PC-9 (cell line): ENCODE data around the gene TTLL7. TPM values are rescaled to one million over a fixed set of nuclear protein-coding genes. Genes with fewer than 3 reads are reported as not detected.

Experiments used
- BruUV-seq: library from RNA; stranded (reverse); fragments of 400-500 nt; replicated peaks from 2 replicates; lab custom pipeline; 2021; lab: Mats Ljungman, UMichigan
- CTCF ChIA-PET: fragments of 300-600 bp; sonication (Branson Sonifier 250); formaldehyde crosslinking; loops from one replicate; lab custom pipeline; 2022; ENCODE audit warnings: antibody characterized with exemption; lab: Charles Lee
- POLR2A ChIA-PET: fragments of 300-600 bp; sonication (Branson Sonifier 250); formaldehyde crosslinking; loops from one replicate; lab custom pipeline; 2022; ENCODE audit warnings: antibody characterized with exemption; ENCODE audit not compliant: unreplicated experiment; lab: Charles Lee
- DNase-seq, 2 experiments: peaks; one replicate each; pipeline versions ENCODE4 v3.0.0 to v3.0.0-alpha.2; 2015 to 2022; ENCODE audit warnings: mixed read lengths in 1 of 2
- H2AFZ ChIP-seq: fragments of 200-600 bp; sonication (generic); 2 replicates; pipeline ENCODE4 v1.8.1; 2017; ENCODE audit warnings: antibody characterized with exemption
- H3F3A ChIP-seq: fragments of 200-600 bp; sonication (generic); 2 replicates; pipeline ENCODE4 v1.8.1; 2017; ENCODE audit warnings: antibody characterized with exemption, mild to moderate bottlenecking, low read depth; ENCODE audit not compliant: insufficient read depth
- H3K27ac ChIP-seq: fragments of 200-600 bp; sonication (generic); 2 replicates; pipeline ENCODE4 v1.6.1; 2016; ENCODE audit warnings: mixed run types
- H3K27me3 ChIP-seq: fragments of 200-600 bp; sonication (generic); 2 replicates; pipeline ENCODE4 v1.6.1; 2016; ENCODE audit warnings: low read depth, mixed run types; ENCODE audit not compliant: insufficient read depth
- H3K36me3 ChIP-seq: fragments of 200-600 bp; sonication (generic); 2 replicates; pipeline ENCODE4 v1.6.1; 2016; ENCODE audit warnings: low read depth, mixed run types
- H3K4me1 ChIP-seq: fragments of 200-600 bp; sonication (generic); replicated peaks from 2 replicates; pipeline ENCODE4 v1.6.1; 2016; ENCODE audit warnings: mixed run types; ENCODE audit not compliant: insufficient read depth
- H3K4me2 ChIP-seq: fragments of 200-600 bp; sonication (generic); 2 replicates; pipeline ENCODE4 v1.6.1; 2017; ENCODE audit warnings: mixed run types
- H3K4me3 ChIP-seq: fragments of 200-600 bp; sonication (generic); 2 replicates; pipeline ENCODE4 v1.6.1; 2016; ENCODE audit warnings: mixed run types
- H3K79me2 ChIP-seq: fragments of 200-600 bp; sonication (generic); 2 replicates; pipeline ENCODE4 v1.6.1; 2017; ENCODE audit warnings: low read depth, mixed run types
- H3K9me2 ChIP-seq: fragments of 200-600 bp; sonication (generic); 2 replicates; pipeline ENCODE4 v1.8.1; 2017; ENCODE audit warnings: mild to moderate bottlenecking; ENCODE audit not compliant: insufficient read depth
- H3K9me3 ChIP-seq: fragments of 200-600 bp; sonication (generic); 2 replicates; pipeline ENCODE4 v1.8.1; 2016; ENCODE audit warnings: low read depth; ENCODE audit not compliant: insufficient read depth
- H4K20me1 ChIP-seq: fragments of 200-600 bp; sonication (generic); 2 replicates; pipeline ENCODE4 v1.8.1; 2017; ENCODE audit not compliant: insufficient read depth
- EZH2 ChIP-seq: fragments of 200-600 bp; sonication (generic); IDR thresholded peaks from 2 replicates; pipeline ENCODE4 v1.8.0; 2017; ENCODE audit warnings: antibody characterized with exemption, low read depth
- intact Hi-C: fragments of 100-400 bp; cut with micrococcal nuclease; formaldehyde crosslinking; loops from one replicate; pipeline ENCODE4 v1.10.0; 2022; ENCODE audit not compliant: unreplicated experiment
- total RNA-seq: library from RNA; stranded (reverse); gene quantifications from 2 replicates; pipeline ENCODE4 v1.2.3, GENCODE V29; 2021
- TF ChIP-seq, protein P1 (sequence below): fragments of 200-600 bp; sonication (generic); conservative IDR thresholded peaks from 2 replicates; pipeline ENCODE4 v1.6.1; 2017; ENCODE audit warnings: mixed run types, antibody characterized with exemption, mild to moderate bottlenecking, moderate library complexity

Gene TTLL7
- total RNA-seq, 1 experiment from 2014 or later = 4.1 TPM

GRCh38 chr1:83845437-83846071, 153.4 kb downstream of the TTLL7 start:
- H2AFZ ChIP-seq = no peak overlapping the region
- ChIA-PET CTCF (no interaction called here), POLR2A (no interaction called here)
- H3K4me3 ChIP-seq = no peak overlapping the region
- no peaks in the 10 kb centered on the region for H3K9me2 ChIP-seq
- no peaks in the 10 kb centered on the region for H3K27me3 ChIP-seq
- H3F3A ChIP-seq = no peaks in the 10 kb centered on the region
- no TSS peak for BruUV-seq
- no peak for TF ChIP-seq EZH2
- H3K4me1 ChIP-seq = no peaks in the 10 kb centered on the region
- no peak overlapping the region for H3K4me2 ChIP-seq
- no peak overlapping the region for H3K27ac ChIP-seq
- H3K36me3 ChIP-seq = no peaks in the 10 kb centered on the region
- intact Hi-C loops = no loop called here
- no peak for DNase-seq
- H3K79me2 ChIP-seq = no peaks in the 10 kb centered on the region
- no peaks in the 10 kb centered on the region for H4K20me1 ChIP-seq
- H3K9me3 ChIP-seq = no peaks in the 10 kb centered on the region

DNA sequence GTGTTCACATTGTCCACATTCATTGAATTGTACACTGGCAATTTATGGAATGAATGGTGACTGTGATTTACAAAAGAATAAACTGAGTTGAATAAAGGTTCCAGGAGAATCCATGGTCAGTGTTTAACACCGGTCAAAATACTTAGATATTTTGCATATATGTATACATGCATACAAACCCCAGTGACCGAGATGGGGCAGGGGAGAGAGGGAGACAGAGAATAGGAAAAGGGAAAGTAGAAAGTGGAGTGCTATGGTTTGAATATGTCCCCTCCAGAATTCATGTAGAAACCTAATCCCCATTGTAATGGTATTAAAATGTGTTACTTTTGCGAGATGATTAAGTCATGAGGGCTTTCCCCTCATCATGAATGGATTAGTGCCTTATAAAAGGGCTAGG, 154.4 kb downstream of the TTLL7 start:
- no peak for DNase-seq
- Histone ChIP-seq H3K4me1 (no peaks in the 10 kb centered on the region), H4K20me1 (no peaks in the 10 kb centered on the region), H3K27me3 (no peaks in the 10 kb centered on the region), H3K79me2 (no peaks in the 10 kb centered on the region), H2AFZ (no peak overlapping the region), H3K27ac (no peak overlapping the region), H3K9me2 (no peaks in the 10 kb centered on the region), H3K36me3 (no peaks in the 10 kb centered on the region), H3K4me3 (no peak overlapping the region), H3K4me2 (no peak overlapping the region), H3K9me3 (no peaks in the 10 kb centered on the region), H3F3A (no peaks in the 10 kb centered on the region)
- BruUV-seq = no TSS peak
- CTCF ChIA-PET = no interaction called here
- POLR2A ChIA-PET = no interaction called here
- TF ChIP-seq, protein P1, sequence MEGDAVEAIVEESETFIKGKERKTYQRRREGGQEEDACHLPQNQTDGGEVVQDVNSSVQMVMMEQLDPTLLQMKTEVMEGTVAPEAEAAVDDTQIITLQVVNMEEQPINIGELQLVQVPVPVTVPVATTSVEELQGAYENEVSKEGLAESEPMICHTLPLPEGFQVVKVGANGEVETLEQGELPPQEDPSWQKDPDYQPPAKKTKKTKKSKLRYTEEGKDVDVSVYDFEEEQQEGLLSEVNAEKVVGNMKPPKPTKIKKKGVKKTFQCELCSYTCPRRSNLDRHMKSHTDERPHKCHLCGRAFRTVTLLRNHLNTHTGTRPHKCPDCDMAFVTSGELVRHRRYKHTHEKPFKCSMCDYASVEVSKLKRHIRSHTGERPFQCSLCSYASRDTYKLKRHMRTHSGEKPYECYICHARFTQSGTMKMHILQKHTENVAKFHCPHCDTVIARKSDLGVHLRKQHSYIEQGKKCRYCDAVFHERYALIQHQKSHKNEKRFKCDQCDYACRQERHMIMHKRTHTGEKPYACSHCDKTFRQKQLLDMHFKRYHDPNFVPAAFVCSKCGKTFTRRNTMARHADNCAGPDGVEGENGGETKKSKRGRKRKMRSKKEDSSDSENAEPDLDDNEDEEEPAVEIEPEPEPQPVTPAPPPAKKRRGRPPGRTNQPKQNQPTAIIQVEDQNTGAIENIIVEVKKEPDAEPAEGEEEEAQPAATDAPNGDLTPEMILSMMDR = no peak
- no peak for TF ChIP-seq EZH2
- intact Hi-C loops = no loop called here

- ChIA-PET CTCF (no interaction called here), POLR2A (no interaction called here)
- no peaks in the 10 kb centered on the region for H3K9me3 ChIP-seq
- H2AFZ ChIP-seq = peak overlapping the region; percentile 69
- no peaks in the 10 kb centered on the region for H3K27me3 ChIP-seq
- no peak overlapping the region for H3K4me2 ChIP-seq
- H4K20me1 ChIP-seq = no peaks in the 10 kb centered on the region
- peak overlapping the region; percentile 6; the same call in 1 of the 2 replicates for H3K27ac ChIP-seq
- no peaks in the 10 kb centered on the region for H3F3A ChIP-seq
- intact Hi-C loops = no loop called here
- no peak for DNase-seq
- no peaks in the 10 kb centered on the region for H3K4me1 ChIP-seq
- no peaks in the 10 kb centered on the region for H3K36me3 ChIP-seq
- TF ChIP-seq, protein P1 = no peak
- no peak for TF ChIP-seq EZH2
- H3K4me3 ChIP-seq = no peak overlapping the region
- H3K79me2 ChIP-seq = no peaks in the 10 kb centered on the region
- no peaks in the 10 kb centered on the region for H3K9me2 ChIP-seq
- BruUV-seq = no TSS peak
Observed at GRCh38 chr1:83839566-83840173, 159.3 kb downstream of the TTLL7 start.
